ENCODE measurements around the gene ISL2.

GRCh38 chr15:76312540-76313174 is 23.9 kb upstream of the ISL2 start:
- TF ChIP-seq CTCF (conservative IDR thresholded peaks at IDR 0.05 in 1 of 2, IDR thresholded peaks at IDR 0.05 in 1 of 2; ENCODE audit: low read depth in 1 of 2, low read length in 2 of 2), result no peak
- TF ChIP-seq EZH2 (IDR thresholded peaks at IDR 0.05; ENCODE audit: low read length, missing control alignments), result no peak

Measured in fibroblast of lung (primary cell).